IPS-NIHi7 (cell line): Measurements from ENCODE around the gene SHISA8.
"Not testable (repeated sequence)": the region's sequence is repeated elsewhere in the genome, so short reads cannot be mapped to it uniquely, and the experiment has no call there.

ENCODE experiments used
- DNase-seq: peaks from one replicate; pipeline ENCODE4 v3.0.0; 2012; ENCODE audit warnings: mixed read lengths; ENCODE audit errors: extremely low spot score

Gene SHISA8

GRCh38 chr22:41915035-41915785 is at the start of gene SHISA8:
SHISA8 (minus strand) TSS chr22:41915074; CDS start chr22:41914667, 407 bp downstream.
- peak; percentile 56 for DNase-seq

DNA sequence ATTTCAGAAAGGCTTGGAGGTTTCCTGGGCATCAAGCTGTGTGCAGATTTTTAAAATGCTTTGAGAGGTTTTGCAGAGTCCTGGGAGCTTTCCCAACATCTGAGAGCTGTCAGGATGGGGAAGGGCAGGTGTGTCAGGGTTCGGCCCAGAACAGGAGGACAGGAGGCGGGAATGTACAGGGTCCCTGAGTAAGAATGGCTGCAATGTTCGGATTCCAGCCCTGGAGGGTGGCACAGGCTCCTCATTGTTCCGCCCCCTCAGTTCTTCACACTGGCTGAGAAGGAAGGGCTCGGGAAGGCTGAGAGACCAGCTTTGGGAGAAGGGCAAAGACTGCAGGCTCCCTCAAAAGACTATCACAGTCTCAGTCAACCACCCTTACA is 49.2 kb upstream of the SHISA8 start:
- no peak for DNase-seq

DNA sequence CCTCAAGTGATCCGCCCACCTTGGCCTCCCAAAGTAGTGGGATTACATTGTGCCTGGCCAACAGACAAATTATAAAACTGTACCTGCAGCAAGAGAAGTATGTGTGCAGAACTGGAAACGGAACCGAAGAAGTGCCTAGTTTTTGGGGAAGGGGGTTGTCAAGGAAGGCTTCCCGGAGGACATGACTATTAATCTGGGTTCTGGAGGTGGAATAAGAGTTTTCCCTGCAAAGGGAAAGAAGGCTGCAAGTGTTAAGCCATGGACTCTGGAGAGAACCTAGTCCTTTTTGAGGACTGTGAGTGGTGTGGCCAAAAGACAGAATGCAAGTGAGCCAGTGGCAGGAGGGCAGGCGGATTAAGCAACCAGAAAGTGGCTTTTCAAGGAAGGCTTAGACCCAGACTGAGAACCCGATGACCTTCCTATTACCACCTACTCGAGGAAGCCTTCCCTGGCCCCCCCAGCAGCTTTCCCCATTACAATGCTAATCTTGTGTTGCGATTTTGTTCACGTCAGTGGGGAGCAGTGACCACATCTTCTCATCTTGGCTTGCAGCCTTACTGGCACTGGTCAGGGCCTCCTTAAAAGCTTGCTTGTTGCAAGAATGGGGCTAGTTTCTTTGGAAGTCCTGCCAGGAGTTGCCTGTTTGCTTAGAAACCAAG is 48.7 kb upstream of the SHISA8 start:
- DNase-seq = no peak

DNA sequence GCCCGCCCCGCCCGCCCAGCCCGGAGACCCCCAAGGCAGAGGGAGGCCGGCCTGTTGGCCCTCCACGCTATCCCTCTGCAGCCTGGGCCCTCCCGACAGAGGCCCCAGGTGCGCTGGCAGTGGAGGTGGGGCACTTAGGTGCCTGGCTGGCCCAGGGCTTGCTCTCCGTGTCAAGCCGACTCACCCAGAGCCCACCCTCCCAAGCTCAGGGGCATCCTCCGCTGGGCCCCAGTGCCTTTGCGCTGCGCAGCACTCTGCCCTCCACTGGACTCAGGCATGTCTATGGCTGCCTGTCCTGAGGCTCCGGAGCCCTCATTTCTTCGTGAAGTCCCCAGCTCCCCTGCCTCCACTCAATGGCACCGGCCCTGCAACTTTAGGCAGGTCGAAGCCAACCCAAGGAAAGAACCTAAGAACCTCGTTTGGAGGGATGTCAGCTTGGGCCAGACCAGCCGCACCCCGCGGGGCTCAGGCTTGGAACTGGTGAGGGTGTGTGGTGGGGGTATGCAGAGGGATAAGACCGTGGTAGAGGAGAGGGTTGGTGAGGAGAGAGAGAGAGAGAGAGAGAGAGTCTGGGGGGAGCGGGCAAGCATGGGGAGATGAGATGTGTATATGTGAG is 43.2 kb upstream of the SHISA8 start:
- no peak for DNase-seq

DNA sequence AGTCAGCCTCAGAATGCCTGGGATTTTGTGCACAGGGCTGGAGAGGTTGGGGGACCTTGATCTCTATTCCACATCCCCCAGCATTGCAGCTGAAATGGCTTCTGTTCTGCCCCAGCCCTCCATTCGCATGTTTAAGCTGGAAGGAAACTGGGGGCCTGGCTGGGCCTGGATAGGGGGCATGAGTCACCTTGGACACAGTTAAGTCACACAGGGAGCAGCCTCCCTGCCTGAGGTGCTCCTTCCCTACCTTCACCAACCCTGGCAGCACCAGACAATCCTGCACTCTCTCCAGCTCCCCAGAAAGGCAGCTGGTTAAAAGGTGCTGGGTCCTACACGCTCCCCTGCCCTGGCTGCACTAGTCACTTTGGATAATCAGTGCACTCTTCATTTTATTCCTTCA is 37.8 kb upstream of the SHISA8 start:
- DNase-seq = no peak

- no peak for DNase-seq
Observed at GRCh38 chr22:41951898-41952474, 37.1 kb upstream of the SHISA8 start, which contains the start of gene SMIM45. SMIM45 (plus strand) TSS chr22:41952150.

DNA sequence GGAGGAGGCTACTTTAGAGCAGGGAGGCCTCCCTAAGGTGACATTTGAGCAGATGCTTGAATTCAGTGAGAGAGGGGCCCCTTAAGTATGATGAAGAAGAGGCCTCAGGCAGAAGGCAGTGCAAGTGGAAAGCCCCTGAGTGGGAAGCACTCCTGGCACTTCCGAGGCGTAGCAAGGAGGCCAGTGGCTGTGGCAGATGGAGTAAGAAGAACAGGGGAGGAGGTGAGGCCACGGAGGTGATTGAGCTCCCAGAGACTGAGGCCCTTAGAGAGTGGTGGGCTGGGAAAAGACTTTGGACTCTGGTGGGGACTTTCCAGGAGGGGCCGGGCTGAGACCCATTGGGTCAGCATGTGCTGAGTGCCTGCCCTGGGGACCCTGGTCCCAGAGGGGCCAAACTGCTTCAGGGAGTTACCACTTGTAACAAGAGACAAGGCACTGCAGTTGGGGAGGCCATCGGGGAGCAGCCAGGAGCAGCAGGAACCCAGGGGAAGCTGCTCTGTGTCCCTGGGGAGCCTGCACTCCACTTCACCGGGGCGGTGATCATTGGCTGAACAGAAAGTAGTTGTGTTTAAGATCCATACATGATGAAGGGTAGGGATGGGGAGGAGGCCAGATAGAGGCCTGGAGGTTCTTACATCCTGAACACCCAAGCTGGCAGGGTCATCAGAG is 34.6 kb upstream of the SHISA8 start:
- DNase-seq = no peak

GRCh38 chr22:41948928-41949296 is 34.0 kb upstream of the SHISA8 start:
- DNase-seq = not testable (repeated sequence)

- no peak for DNase-seq
Observed at GRCh38 chr22:41948142-41948541, 33.3 kb upstream of the SHISA8 start.

DNA sequence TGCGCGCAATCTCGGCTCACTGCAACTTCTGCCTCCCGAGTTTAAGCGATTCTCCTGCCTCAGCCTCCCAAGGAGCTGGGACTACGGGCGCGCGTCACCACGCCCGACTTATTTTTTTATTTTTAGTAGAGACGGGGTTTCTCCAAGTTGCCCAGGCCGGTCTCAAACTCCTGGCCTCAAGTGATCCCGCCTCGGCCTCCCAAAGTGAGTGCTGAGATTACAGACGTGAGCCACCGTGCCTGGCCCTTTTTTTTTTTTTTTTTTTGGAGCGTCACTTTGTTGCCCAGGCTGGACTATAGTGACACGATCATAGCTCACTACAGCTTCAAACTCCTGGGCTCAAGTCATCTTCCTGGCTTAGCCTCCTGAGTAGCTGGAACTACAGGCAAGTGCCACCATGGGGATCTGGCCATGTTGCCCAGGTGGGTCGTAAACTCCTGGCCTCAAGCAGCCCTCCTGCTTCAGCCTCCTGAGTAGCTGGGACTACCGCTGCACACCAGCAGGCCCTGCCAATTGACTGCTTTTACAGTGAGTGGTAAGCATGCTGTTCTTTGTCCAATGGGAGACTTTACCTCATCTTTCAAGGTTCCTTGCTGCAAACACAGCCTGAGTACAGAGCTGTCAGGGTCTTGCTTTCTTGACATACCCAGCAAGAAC is 32.7 kb upstream of the SHISA8 start:
- no peak for DNase-seq

DNA sequence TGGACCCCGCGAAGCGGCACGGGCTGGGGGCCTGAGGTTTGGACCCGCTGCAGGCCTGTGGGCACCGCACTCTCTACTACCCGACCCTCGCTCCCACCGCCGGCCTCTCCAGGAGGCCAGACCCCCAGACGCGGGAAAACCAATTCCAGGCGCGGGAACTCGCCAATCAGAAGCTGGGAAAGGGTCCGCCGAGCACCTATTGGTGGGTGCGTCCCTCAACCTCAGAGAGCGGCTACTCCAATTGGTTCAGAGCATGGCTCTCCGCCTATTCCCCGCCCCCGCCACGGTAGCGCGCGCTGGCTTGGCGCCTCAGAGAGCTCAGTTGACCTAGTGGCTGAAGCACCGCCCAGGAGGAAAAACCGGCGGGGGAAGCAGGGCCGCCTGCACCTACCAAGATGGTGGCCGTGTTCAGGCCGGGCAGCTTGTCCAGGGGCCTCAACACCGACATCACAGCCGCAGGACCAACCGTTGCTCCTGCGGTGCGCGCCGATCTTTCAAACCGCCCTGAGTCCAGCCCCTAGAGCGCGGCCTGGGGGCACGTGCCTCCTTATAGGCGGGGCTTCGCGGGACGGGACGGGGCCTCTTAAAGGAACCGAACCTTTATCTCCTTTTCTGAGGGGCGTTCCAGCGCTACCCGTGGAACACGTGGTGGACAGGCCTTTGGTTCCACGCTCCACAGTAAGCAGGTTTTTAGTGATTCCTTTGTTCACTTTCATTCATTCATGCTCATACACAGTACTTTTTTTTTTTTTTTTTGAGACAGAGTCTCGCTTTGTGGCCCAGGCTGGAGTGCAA is 32.0 kb upstream of the SHISA8 start, which contains the start of gene CENPM:
Gene CENPM (minus strand): TSS at position 524 of the 795 bp plus-strand sequence. CDS start 76 bp downstream, at position 448.
- peak; percentile 92 for DNase-seq

- DNase-seq = no peak
Observed at GRCh38 chr22:41943661-41944209, 28.9 kb upstream of the SHISA8 start.

GRCh38 chr22:41940832-41941765 is 26.2 kb upstream of the SHISA8 start:
- peak; percentile 86 for DNase-seq

GRCh38 chr22:41939981-41940831 is 25.3 kb upstream of the SHISA8 start:
- DNase-seq = no peak

GRCh38 chr22:41936894-41937169 is 22.0 kb upstream of the SHISA8 start:
- no peak for DNase-seq

DNA sequence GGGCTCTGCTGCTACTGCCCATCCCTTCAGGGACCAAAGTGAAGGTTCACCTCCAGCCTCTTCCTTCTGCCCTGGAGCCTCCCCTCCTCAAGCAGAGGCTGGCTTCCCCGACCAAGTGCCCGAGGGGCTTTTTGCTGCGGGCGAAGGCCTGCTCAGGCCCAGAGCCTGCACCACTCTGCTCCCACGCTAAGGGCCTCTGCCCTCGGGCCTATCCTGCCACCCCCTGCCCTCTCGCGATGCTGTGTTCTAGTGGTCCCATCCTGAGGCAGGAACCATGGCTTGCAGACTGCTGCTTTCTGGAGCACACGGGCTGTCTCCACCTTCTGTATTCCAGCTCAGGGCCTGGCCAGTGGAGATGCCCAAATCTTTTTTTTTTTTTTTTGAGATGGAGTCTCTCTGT is 20.6 kb upstream of the SHISA8 start:
- no peak for DNase-seq

DNA sequence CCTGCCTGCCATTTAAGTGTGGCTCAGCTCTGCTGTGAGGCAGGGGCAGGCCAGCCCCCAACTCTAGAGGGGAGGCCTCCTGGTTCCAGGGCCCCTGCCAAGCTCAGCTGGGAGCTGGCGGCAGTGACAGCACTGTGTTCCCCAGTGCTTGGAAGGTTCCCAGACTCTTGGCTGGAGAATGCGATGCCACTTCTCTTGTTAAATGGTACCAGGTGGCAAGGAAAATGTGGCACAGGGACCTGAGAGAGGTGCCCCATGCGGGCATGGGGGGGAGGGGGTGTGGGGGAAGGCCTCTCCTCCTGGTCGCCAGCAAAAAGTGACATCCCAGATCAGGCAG is 20.1 kb upstream of the SHISA8 start:
- no peak for DNase-seq

DNA sequence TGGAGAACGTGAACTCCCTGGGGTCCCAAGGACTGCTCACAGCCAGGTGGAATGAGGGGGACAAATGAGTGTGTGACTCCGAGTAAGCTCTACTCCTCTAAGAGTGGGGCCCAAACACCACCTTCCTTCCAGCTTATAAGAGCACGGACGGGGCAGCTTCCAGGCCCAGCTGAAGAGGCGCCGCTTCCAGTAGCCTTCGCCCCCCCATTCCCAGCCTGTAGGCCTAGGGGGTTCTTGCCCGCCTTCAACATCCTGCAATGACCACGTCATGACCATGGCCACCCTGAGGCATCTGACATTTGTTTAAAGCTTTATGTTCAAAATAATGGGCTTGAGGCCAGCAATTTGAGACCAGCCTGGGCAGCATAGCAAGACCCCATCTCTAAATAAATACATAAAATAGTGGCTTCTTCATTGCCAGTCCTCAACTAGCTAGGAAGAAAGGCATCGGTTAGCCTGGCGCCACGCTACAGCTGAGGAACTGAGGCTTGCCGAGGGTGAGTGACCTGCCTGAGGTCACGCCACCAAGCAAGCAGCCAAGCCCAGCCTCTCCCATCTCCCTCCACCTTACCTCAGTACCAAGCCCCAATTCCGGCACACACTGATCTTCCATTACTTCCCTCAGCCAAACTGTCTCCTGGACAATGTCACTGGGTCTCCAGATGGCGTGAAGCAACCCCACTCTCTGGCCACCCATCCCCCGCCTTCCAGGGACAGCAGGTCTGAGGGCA is 19.6 kb upstream of the SHISA8 start:
- DNase-seq = no peak
